Calu3 (cell line): ENCODE measurements around the gene SPHKAP. TPM values are rescaled to one million over a fixed set of nuclear protein-coding genes. Genes with fewer than 3 reads are reported as not detected.

Source experiments
- BruUV-seq: library from RNA; stranded (reverse); fragments of 400-500 nt; replicated peaks from 2 replicates; lab custom pipeline; 2021; lab: Mats Ljungman, UMichigan
- CTCF ChIA-PET: fragments of 300-600 bp; sonication (Branson Sonifier 250); formaldehyde crosslinking; loops from one replicate; lab custom pipeline; 2022; ENCODE audit warnings: antibody characterized with exemption; lab: Charles Lee
- DNase-seq: peaks from one replicate; pipeline ENCODE4 v3.0.0; 2022
- H3K27ac Mint-ChIP-seq: one replicate; pipeline ENCODE4 v1.8.0; 2022; ENCODE audit warnings: mixed read lengths; ENCODE audit not compliant: unreplicated experiment
- H3K27me3 Mint-ChIP-seq: one replicate; pipeline ENCODE4 v1.8.0; 2022; ENCODE audit warnings: mixed read lengths; ENCODE audit not compliant: unreplicated experiment
- H3K36me3 Mint-ChIP-seq: one replicate; pipeline ENCODE4 v1.8.0; 2022; ENCODE audit warnings: mild to moderate bottlenecking, moderate library complexity, mixed read lengths; ENCODE audit not compliant: insufficient read depth, unreplicated experiment
- H3K4me1 Mint-ChIP-seq: one replicate; pipeline ENCODE4 v1.8.0; 2022; ENCODE audit warnings: mild to moderate bottlenecking, low read depth, mixed read lengths; ENCODE audit not compliant: unreplicated experiment
- H3K4me3 Mint-ChIP-seq: one replicate; pipeline ENCODE4 v1.8.0; 2022; ENCODE audit warnings: mild to moderate bottlenecking, low read depth, moderate library complexity, mixed read lengths; ENCODE audit not compliant: unreplicated experiment
- H3K9me3 Mint-ChIP-seq: one replicate; pipeline ENCODE4 v1.8.0; 2022; ENCODE audit warnings: low read depth, mixed read lengths; ENCODE audit not compliant: unreplicated experiment
- intact Hi-C: fragments of 100-400 bp; cut with micrococcal nuclease; formaldehyde crosslinking; loops from one replicate; pipeline ENCODE4 v1.10.0; 2022; ENCODE audit not compliant: unreplicated experiment
- total RNA-seq: library from RNA; stranded (reverse); gene quantifications from 2 replicates; pipeline ENCODE4 v1.2.3, GENCODE V29; 2022
- TF ChIP-seq, protein P1 (sequence below): fragments of 200-600 bp; IDR thresholded peaks from one replicate; pipeline ENCODE4 v1.8.0; 2022; ENCODE audit warnings: antibody characterized with exemption; ENCODE audit not compliant: unreplicated experiment

Gene SPHKAP
- total RNA-seq, 1 experiment from 2014 or later: not detected

GRCh38 chr2:227932403-227932802 is 249.1 kb downstream of the SPHKAP start:
- CTCF ChIA-PET: no interaction called here
- Mint-ChIP-seq H3K9me3 (peaks cover 2% of the 10 kb centered on the region), H3K4me1 (no peaks in the 10 kb centered on the region), H3K4me3 (no peak overlapping the region), H3K27ac (no peak overlapping the region), H3K27me3 (no peaks in the 10 kb centered on the region), H3K36me3 (no peaks in the 10 kb centered on the region)
- intact Hi-C loops: no loop called here
- no TSS peak for BruUV-seq
- no peak for DNase-seq
- TF ChIP-seq, protein P1, sequence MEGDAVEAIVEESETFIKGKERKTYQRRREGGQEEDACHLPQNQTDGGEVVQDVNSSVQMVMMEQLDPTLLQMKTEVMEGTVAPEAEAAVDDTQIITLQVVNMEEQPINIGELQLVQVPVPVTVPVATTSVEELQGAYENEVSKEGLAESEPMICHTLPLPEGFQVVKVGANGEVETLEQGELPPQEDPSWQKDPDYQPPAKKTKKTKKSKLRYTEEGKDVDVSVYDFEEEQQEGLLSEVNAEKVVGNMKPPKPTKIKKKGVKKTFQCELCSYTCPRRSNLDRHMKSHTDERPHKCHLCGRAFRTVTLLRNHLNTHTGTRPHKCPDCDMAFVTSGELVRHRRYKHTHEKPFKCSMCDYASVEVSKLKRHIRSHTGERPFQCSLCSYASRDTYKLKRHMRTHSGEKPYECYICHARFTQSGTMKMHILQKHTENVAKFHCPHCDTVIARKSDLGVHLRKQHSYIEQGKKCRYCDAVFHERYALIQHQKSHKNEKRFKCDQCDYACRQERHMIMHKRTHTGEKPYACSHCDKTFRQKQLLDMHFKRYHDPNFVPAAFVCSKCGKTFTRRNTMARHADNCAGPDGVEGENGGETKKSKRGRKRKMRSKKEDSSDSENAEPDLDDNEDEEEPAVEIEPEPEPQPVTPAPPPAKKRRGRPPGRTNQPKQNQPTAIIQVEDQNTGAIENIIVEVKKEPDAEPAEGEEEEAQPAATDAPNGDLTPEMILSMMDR: no peak

- Mint-ChIP-seq H3K27me3 (no peaks in the 10 kb centered on the region), H3K27ac (no peak overlapping the region), H3K4me1 (no peaks in the 10 kb centered on the region), H3K36me3 (no peaks in the 10 kb centered on the region), H3K9me3 (peaks cover 6% of the 10 kb centered on the region), H3K4me3 (no peak overlapping the region)
- intact Hi-C loops: no loop called here
- CTCF ChIA-PET: no interaction called here
- no peak for DNase-seq
- TF ChIP-seq, protein P1: no peak
- no TSS peak for BruUV-seq
Observed at GRCh38 chr2:227932001-227932400, 249.5 kb downstream of the SPHKAP start.
